ENCODE measurements around the gene RASGRP3.

RASGRP3 gene

DNA sequence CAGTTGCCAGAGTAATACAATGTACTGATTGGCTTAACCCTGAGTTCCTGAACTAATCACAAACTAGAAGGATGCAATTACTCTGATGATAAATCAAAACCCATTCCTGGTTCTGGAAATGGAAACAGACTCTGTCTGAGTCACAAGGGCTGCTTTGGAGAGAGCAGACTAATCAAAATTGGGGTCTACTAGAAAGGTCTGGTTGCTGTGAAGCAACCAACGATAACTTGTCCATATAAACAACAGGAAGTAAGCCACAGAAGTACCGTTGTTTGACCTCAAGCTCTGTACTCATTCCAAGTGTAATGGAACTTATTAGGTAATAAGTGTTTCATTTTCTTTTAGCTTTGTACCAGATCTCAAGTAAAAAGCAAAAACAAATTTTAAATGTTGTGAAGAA, 49.7 kb downstream of the RASGRP3 start:
- H3K4me3 ChIP-seq (ENCODE audit: low read depth, low read length) = no peak overlapping the region
- TF ChIP-seq, protein P1, sequence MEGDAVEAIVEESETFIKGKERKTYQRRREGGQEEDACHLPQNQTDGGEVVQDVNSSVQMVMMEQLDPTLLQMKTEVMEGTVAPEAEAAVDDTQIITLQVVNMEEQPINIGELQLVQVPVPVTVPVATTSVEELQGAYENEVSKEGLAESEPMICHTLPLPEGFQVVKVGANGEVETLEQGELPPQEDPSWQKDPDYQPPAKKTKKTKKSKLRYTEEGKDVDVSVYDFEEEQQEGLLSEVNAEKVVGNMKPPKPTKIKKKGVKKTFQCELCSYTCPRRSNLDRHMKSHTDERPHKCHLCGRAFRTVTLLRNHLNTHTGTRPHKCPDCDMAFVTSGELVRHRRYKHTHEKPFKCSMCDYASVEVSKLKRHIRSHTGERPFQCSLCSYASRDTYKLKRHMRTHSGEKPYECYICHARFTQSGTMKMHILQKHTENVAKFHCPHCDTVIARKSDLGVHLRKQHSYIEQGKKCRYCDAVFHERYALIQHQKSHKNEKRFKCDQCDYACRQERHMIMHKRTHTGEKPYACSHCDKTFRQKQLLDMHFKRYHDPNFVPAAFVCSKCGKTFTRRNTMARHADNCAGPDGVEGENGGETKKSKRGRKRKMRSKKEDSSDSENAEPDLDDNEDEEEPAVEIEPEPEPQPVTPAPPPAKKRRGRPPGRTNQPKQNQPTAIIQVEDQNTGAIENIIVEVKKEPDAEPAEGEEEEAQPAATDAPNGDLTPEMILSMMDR (IDR thresholded peaks at IDR 0.05; ENCODE audit: low read depth, low read length) = no peak

GRCh38 chr2:33526921-33527320, 50.5 kb downstream of the RASGRP3 start:
- no peak overlapping the region for H3K4me3 ChIP-seq (ENCODE audit: low read depth, low read length)
- TF ChIP-seq, protein P1 (IDR thresholded peaks at IDR 0.05; ENCODE audit: low read depth, low read length) = no peak

DNA sequence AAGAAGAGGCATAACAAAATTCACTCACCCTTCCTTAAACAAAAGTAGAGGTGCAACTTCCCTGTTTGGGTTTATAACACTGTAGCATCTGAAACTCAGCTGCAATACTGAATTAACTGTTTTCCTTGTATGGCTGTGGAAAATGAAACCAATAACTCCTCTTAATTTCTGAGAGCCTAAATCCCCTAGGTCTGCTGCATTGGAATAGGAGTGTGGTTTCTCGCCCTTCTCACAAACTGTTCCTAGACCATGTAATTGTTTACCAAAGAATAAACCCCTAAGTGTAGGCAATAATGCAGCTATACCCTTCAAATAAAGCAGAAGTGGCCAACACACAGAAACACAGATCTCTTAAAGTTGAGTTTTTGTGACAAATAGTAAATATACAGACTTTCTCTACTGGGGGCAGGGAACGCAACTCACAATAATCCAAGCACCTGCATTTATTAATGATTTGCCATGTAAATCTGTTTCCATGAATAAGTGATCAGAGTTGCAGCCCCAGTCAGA, 52.0 kb downstream of the RASGRP3 start:
- TF ChIP-seq, protein P1 (IDR thresholded peaks at IDR 0.05; ENCODE audit: low read depth, low read length) = no peak
- H3K4me3 ChIP-seq (ENCODE audit: low read depth, low read length) = no peak overlapping the region

- TF ChIP-seq, protein P1 (IDR thresholded peaks at IDR 0.05; ENCODE audit: low read depth, low read length) = 0 out of 2 replicates have a peak, but pooled peaks have one; percentile 22
- no peak overlapping the region for H3K4me3 ChIP-seq (ENCODE audit: low read depth, low read length)
Observed at GRCh38 chr2:33529771-33530481, 53.5 kb downstream of the RASGRP3 start.

DNA sequence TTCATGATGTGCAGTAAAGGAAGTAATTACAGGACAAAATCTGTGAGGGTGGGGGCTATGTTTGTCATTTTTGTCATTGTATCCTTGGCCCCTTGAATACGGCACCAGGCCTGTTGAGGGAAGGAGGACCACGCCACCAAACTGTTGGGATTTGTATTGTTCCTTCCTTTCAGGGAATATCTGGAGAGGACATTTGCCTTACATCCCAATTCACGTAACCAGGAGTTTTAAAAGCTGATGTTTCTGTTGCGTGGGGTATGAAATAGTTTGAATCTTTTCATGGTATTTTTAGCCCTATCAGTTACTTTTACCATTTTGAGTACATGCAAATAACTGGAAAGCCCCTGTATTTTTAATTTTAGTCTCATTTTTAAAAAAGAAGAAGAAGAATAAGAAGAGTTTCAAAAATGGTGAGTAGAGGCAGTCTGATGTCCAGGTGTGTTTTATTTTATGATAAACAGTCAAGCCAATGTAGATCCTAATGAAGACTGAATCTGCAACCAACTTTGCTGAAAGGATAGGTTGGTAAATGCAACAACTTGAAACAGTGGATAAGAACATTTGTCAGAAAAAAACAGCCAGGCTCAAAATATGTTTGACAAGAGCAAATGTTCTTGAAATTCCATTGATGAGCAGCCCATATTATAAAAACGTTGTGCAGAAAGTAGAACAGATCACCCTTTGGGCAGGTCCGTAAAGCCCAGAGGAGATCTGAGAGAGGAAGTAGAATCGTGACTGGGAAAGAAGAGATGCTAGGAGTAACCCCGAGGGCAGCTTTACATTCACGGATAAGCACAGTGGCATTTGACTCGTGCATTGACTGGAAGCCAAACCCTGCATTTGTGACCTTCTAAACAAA, 54.5 kb downstream of the RASGRP3 start:
- TF ChIP-seq, protein P1 (IDR thresholded peaks at IDR 0.05; ENCODE audit: low read depth, low read length) = no peak
- no peak overlapping the region for H3K4me3 ChIP-seq (ENCODE audit: low read depth, low read length)

DNA sequence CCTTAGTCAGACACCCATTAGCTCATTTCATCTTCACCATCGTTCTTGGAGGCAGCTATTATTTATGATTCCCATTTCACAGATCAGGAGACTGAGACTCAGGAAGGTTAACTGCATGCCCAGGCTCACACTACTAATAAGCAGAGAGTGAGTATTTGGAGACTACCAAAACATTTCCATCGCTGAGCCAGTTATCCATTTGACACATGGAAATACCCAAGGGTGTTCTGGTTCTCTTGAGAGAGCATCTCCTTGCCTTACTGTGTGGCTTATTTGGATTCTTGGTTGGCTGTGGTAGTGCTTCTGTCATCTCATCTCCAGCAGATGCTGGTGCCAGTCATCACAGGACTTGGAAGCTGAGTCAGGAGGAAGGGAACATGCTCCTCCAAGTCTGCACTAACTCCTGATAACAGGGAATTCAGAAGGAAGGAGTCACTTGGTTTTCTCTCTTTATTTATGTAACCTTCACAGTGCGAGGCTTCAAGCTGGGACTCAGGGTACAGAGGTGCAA, 55.2 kb downstream of the RASGRP3 start:
- H3K4me3 ChIP-seq (ENCODE audit: low read depth, low read length) = no peak overlapping the region
- TF ChIP-seq, protein P1 (IDR thresholded peaks at IDR 0.05; ENCODE audit: low read depth, low read length) = no peak
